ENCODE results near the gene LBX2.

LBX2 gene

DNA sequence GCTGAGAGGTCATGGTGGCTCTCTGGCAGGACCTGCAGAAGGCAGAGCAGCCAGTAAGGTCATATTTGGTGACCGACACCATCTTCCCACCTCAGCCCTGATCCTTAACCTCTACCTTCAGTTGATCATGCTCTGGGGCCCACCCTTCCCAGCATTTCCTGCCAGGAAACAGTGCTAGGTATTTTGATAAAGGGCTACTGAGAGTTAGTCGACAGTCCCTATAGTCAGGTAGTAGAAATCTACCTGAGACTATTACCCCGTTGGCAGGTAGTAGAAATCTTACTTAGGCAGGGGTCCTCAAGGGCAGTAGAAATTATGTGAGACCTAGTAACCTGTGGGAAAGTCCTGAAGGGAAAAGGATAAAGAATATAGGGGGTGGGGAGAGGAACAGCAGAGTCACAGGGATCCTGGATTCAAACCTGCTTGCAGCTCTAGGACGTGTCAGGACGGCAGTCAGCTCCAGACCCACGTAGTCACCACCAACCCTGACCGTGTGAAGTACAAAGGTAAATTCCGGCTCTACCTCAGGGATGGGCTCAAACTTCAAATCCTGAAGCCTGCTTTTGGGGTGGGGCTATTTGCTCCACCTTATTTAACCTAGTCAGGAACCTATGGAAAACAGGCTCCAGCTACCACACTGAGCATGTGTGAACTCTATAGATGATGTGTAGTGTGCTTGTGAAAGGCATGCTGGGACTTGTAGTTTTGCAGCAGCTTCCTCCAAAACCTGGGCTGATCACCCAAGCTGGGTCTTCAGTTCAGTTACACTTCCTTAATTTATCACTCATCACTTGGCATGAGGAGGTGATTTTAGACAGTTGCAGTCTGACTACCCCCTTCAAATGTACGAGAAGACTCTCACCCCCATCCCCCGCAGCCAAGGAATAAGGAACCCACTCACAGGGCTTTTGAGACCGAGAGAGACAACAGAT is 26.6 kb upstream of the LBX2 start, which contains the start of gene DQX1:
Gene DQX1, minus strand, starts transcription at position 515 of the 932 bp plus-strand sequence. Its CDS starts 502 bp downstream, at position 13.
- DNase-seq (ENCODE audit: low spot score): peak; percentile 28

DNA sequence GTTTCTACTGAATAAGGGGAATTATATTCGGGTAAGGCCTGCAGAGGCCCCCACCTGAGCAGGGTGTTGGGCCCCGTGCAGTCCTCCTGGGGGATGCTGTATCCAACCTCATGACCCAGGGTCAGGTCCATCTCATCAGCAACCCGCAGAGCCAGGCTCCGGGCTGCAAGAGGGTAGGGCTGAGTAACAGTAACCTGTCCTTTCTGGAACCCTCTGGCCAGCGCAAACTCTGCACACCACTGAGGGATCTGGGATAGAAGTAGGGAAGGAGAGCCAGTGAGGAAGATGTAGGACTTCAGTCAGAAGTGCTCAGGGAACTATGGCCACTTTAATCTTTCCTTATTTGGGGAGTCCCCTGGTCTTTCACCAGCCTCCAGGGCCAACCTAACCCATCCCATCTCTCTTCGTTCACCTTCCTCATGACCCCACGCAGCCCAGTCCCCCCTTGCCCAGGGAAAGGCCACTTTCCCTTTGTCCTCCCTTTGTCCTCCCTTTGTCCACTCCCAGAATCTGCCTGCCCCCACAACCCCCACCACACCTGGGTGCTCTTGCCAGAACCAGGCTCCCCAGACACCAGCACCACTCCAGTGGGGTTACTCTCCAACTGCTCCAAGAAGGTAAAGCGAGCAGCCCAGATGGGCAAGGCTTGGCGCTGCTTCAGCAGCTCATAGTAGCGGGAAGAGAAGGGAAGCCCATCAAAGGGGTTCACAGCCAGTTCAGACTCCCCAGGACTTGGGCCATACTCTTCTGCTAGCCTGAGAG is 25.7 kb upstream of the LBX2 start:
- DNase-seq (ENCODE audit: low spot score): no peak

- no peak for DNase-seq (ENCODE audit: low spot score)
Measured at GRCh38 chr2:74524005-74524404, 24.6 kb upstream of the LBX2 start.

GRCh38 chr2:74522516-74522915 is 23.1 kb upstream of the LBX2 start:
- DNase-seq (ENCODE audit: low spot score): no peak

DNA sequence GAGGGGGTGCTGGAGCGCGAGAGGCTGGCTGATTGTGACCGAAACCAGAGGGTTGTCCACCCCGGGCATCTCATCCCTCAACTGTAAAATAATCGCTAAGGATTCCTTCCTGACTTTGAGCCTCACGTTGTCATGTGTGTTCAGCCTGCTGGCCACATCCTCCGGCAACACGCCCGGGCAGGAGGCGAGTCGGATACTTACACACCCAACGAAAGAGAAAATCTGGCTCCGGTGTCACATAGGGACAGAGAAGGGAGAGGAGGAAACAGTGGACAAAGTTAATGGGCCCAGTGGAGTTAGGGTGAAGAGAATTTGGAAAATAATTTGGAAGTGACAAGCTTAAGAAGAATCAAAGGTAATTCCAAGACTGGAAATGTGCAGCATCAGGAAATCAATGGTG is 17.2 kb upstream of the LBX2 start:
- DNase-seq (ENCODE audit: low spot score): no peak

DNA sequence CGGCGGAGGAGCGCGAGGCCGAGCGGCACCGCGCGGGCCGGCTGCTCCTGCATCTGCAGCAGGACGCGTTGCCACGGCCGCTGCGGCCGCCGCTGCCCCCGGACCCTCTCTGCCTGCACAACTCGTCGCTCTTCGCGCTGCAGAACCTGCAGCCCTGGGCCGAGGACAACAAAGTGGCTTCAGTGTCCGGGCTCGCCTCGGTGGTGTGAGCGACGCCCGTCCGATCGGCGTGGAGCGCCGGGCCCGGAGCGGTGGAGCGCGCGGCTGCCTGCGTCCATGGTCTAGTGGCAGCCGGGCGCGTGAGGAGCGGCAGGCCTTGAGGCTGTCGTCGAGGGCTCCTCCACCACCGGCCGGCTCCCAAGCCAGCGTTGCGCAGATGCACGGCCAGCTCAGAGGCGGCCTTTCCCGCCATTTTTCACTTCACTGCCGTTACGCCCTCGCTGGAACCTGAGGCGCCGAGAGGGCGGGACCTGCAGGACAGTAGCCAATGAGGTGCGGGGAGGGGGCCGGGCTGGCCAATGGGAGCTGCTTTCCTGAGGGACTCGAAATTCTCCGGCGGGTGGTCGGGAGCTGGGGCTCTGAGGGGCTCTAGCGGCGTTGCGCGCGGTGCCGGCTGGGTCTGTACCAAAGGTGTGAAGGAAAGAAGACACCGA is 16.7 kb upstream of the LBX2 start:
- DNase-seq (ENCODE audit: low spot score): peak; percentile 51

DNA sequence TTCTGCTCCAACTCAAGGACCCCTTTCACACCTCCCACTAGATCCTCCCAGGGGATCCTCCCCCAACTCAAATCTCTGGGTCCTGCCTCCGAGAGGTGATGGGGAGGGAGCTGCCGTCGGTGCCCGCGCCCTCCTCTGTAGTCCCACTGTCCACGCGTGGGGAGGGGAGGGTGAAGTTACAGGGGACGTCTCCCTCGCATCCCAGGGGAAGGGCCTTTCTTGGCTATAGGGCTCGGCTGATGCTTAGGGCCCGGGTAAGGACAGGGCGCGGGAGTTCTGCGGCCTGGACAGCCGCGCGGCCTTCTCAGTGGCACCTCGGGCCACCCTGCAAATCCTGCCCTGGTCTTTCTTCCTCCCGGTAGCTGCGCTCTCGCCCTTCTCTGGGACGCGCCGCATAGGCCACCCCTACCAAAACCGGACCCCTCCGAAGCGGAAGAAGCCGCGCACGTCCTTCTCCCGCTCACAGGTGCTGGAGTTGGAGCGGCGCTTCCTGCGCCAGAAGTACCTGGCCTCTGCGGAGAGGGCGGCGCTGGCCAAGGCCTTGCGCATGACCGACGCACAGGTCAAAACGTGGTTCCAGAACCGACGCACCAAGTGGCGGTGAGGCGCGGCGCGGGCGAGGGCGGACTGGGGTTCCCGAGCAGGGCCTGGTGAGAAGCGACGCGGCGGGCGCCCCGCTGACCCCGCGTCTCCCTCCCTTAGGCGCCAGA is 16.0 kb upstream of the LBX2 start:
- DNase-seq (ENCODE audit: low spot score): no peak

GRCh38 chr2:74514368-74515270 is 15.2 kb upstream of the LBX2 start, which contains the start of gene TLX2:
TSS of gene TLX2 (plus strand) at chr2:74514450. CDS start at chr2:74514807, 357 bp downstream.
- DNase-seq (ENCODE audit: low spot score): no peak

GRCh38 chr2:74513605-74514367 is 14.4 kb upstream of the LBX2 start:
- DNase-seq (ENCODE audit: low spot score): no peak

GRCh38 chr2:74512744-74513604 is 13.6 kb upstream of the LBX2 start:
- no peak for DNase-seq (ENCODE audit: low spot score)

DNA sequence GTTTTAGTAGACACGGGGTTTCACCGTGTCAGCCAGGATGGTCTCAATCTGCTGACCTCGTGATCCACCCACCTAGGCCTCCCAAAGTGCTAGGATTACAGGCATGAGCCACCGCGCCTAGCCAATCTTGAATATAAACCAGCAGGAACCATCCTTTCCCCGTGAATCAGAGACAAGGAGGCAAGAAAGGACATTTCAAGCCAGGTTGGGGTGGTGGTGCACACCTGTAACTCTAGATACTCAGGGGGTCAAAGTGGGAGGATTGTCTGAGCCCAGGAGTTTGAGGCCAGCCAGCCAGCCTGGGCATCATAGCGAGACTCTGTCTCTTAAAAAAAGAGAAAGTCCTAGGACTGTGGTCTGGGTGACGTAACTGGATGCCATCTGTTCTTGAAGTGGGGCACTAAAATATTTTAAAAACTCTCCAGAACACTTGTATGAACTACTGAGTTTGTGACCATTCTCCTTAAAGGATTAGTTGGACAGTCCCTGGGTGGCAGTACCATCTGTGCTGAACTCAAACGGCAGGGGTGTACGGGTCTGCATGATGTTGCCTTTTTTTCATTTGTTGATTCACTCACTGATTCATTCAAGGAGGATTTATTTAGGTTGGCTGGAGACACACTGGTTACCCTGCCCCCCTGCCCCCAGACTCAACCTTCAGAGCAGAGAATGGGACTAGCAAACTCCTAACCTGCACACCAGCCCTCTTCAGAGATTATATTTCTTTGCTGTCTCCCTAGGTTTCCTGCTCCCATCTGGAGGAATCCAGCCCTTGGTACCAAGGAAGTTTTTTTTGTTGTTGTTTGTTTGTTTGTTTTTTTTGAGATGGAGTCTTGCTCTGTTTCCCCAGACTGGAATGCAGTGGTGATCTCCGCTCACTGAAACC is 11.9 kb upstream of the LBX2 start:
- no peak for DNase-seq (ENCODE audit: low spot score)

DNA sequence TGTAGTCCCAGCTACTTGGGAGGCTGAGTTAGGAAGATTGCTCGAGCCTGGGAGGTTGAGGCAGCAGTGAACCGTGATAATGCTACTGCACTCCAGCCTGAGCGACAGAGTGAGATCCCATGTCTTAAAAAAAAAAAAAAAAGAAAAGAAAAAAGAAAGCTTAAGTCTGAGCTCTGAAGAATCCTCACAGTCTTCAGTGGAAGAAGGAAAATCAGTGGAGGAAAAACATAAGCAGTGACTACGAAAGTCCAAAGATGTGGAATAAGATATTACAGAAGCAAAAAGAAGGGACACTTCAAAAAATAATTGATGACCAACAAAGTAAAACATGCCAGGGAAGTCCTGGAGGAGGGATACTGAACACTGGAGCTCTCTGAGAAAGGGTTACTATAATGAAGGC is 10.9 kb upstream of the LBX2 start:
- no peak for DNase-seq (ENCODE audit: low spot score)

- DNase-seq (ENCODE audit: low spot score): no peak
Measured at GRCh38 chr2:74507926-74508520, 8.6 kb upstream of the LBX2 start.

GRCh38 chr2:74507145-74507925 is 7.9 kb upstream of the LBX2 start, which contains the start of gene PCGF1:
TSS of gene PCGF1 (minus strand) at chr2:74507695. CDS start at chr2:74507668, 27 bp downstream.
- DNase-seq (ENCODE audit: low spot score): peak; percentile 100

GRCh38 chr2:74505448-74506246 is 6.2 kb upstream of the LBX2 start:
- DNase-seq (ENCODE audit: low spot score): no peak

DNA sequence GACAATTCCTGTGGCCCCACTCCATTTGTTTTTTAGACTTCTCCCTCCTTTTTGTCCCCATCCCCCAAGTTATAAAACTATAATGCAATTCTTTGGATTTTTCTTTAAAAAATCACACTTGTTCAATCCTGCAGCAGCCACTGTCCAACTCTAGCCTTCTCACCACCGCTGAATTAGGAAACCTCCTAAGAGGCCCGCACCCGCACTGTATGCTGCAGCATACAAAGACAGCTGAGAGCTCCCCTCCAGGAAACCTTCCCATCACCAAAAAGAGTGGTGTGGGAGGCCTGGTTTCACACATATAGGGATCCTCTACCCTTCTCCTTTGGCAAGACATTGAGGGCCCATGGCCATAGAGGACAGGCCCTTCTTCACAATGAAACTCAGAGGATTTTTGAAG is 5.2 kb upstream of the LBX2 start:
- no peak for DNase-seq (ENCODE audit: low spot score)
